Endothelial cell of umbilical vein (primary cell): ENCODE measurements around the gene MAGEH1. TPM values are rescaled to one million over a fixed set of nuclear protein-coding genes. Genes with fewer than 3 reads are reported as not detected.

ENCODE experiments used
- BruUV-seq: library from RNA; stranded (reverse); fragments of 400-500 nt; replicated peaks from 2 replicates; lab custom pipeline; 2021; lab: Mats Ljungman, UMichigan
- CTCF ChIA-PET: fragments of 300-600, 350-600 bp; sonication (Branson Sonifier 250); formaldehyde crosslinking; loops from one replicate; lab custom pipeline; 2021; ENCODE audit warnings: antibody characterized with exemption, inconsistent platforms; lab: Charles Lee
- POLR2A ChIA-PET: fragments of 300-600, 350-600 bp; sonication (Branson Sonifier 250); formaldehyde crosslinking; loops from one replicate; lab custom pipeline; 2021; ENCODE audit warnings: antibody characterized with exemption, inconsistent platforms; lab: Charles Lee
- DNase-seq: peaks from one replicate; pipeline ENCODE4 v3.0.0-alpha.2; 2011; ENCODE audit warnings: low read depth, low spot score
- FAIRE-seq: peaks from 2 replicates; lab custom pipeline; 2011; peaks lifted over from hg19 to GRCh38; lab: Jason Lieb, UNC
- H2AFZ ChIP-seq: 2 replicates; pipeline ENCODE4 v1.6.0; 2012; ENCODE audit warnings: low read depth, low read length, control low read depth, inconsistent platforms
- H3K27ac ChIP-seq: 2 replicates; pipeline ENCODE4 v1.5.1; 2011; ENCODE audit warnings: low read depth, mild to moderate bottlenecking, control low read depth, low read length, moderate library complexity; ENCODE audit not compliant: insufficient read depth
- H3K27me3 ChIP-seq, 2 experiments: 2 replicates each; pipeline versions ENCODE4 v1.6.0 to v1.6.1; 2011; ENCODE audit warnings: low read length in 2 of 2, mixed read lengths in 1 of 2; ENCODE audit not compliant: control insufficient read depth in 2 of 2, insufficient read depth in 2 of 2
- H3K36me3 ChIP-seq, 2 experiments: 2 replicates in 1 of 2; 3 replicates in 1 of 2; pipeline ENCODE4 v1.5.1; 2011; ENCODE audit warnings: low read length in 2 of 2, mild to moderate bottlenecking in 1 of 2, moderate library complexity in 1 of 2; ENCODE audit not compliant: control insufficient read depth in 2 of 2, insufficient read depth in 2 of 2; ENCODE audit errors: extremely low read depth in 1 of 2
- H3K4me1 ChIP-seq: 3 replicates; pipeline ENCODE4 v1.5.1; 2011; ENCODE audit warnings: mild to moderate bottlenecking, low read length; ENCODE audit not compliant: control insufficient read depth, insufficient read depth; ENCODE audit errors: extremely low read depth
- H3K4me2 ChIP-seq: 2 replicates; pipeline ENCODE4 v1.6.1; 2011; ENCODE audit warnings: low read length, control low read depth, mixed read lengths; ENCODE audit not compliant: insufficient read depth
- H3K4me3 ChIP-seq, 3 experiments: fragments of 200-600 bp in 1 of 3; sonication (generic), shearing (Covaris generic) in 1 of 3; replicated peaks in 1 of 3; 2 replicates each; pipeline ENCODE4 v1.5.1; 2011 to 2016; ENCODE audit warnings: control low read depth in 3 of 3, low read length in 3 of 3, mild to moderate bottlenecking in 2 of 3, inconsistent platforms in 1 of 3, low read depth in 1 of 3, moderate library complexity in 1 of 3; ENCODE audit not compliant: insufficient read depth in 1 of 3
- H3K79me2 ChIP-seq: 2 replicates; pipeline ENCODE4 v1.6.0; 2012; ENCODE audit warnings: low read length, inconsistent platforms; ENCODE audit not compliant: control insufficient read depth, insufficient read depth
- H3K9ac ChIP-seq: replicated peaks from 2 replicates; pipeline ENCODE3; 2011; ENCODE audit warnings: low read length, control low read depth; ENCODE audit not compliant: insufficient read depth; ENCODE audit errors: extremely low read depth
- H3K9me1 ChIP-seq: replicated peaks from 3 replicates; pipeline ENCODE4 v1.6.0; 2011; ENCODE audit warnings: mild to moderate bottlenecking, low read length; ENCODE audit not compliant: control insufficient read depth, insufficient read depth; ENCODE audit errors: extremely low read depth
- H3K9me3 ChIP-seq: replicated peaks from 2 replicates; pipeline ENCODE4 v1.5.1; 2012; ENCODE audit warnings: low read length, inconsistent platforms; ENCODE audit not compliant: control insufficient read depth, insufficient read depth
- H4K20me1 ChIP-seq: replicated peaks from 2 replicates; pipeline ENCODE3; 2011; ENCODE audit warnings: mild to moderate bottlenecking, low read length; ENCODE audit not compliant: control insufficient read depth, insufficient read depth; ENCODE audit errors: extremely low read depth
- EZH2 ChIP-seq: IDR thresholded peaks from 2 replicates; pipeline ENCODE4 v1.6.1; 2012; ENCODE audit warnings: borderline replicate concordance, low read depth, mild to moderate bottlenecking, moderate library complexity, low read length, inconsistent platforms; ENCODE audit not compliant: severe bottlenecking
- FOS ChIP-seq: IDR thresholded peaks from 2 replicates; pipeline ENCODE4 v1.6.1; 2011; ENCODE audit warnings: mild to moderate bottlenecking, low read length, moderate library complexity, borderline replicate concordance; ENCODE audit not compliant: insufficient read depth
- GATA2 ChIP-seq: IDR thresholded peaks from 2 replicates; pipeline ENCODE4 v1.7.0; 2011; ENCODE audit warnings: low read depth, mild to moderate bottlenecking, moderate library complexity, mixed read lengths, low read length; ENCODE audit not compliant: insufficient read length, insufficient read depth
- JUN ChIP-seq: IDR thresholded peaks from 2 replicates; pipeline ENCODE4 v1.6.1; 2011; ENCODE audit warnings: borderline replicate concordance, low read depth; ENCODE audit not compliant: insufficient read length, insufficient read depth
- MYC ChIP-seq: IDR thresholded peaks from one replicate; pipeline ENCODE4 v1.6.1; 2011; ENCODE audit warnings: mild to moderate bottlenecking, low read depth, low read length
- POLR2A ChIP-seq: IDR thresholded peaks from 2 replicates; pipeline ENCODE4 v1.6.1; 2012; ENCODE audit warnings: low read depth, mild to moderate bottlenecking, control low read depth, low read length
- POLR2AphosphoS5 ChIP-seq: IDR thresholded peaks from 2 replicates; pipeline ENCODE4 v1.6.1; 2012; ENCODE audit warnings: low read depth, mild to moderate bottlenecking, control low read depth, low read length, moderate library complexity; ENCODE audit not compliant: insufficient read depth
- dilution Hi-C: fragments of 300-500 bp; cut with MboI; formaldehyde crosslinking; loops from one replicate; pipeline ENCODE4 v1.15.0; 2019; ENCODE audit warnings: low sequenced_read_pairs; ENCODE audit not compliant: extremely low pct_ligation_motif_present
- intact Hi-C: fragments of 100-400 bp; cut with micrococcal nuclease; formaldehyde crosslinking; loops from one replicate; pipeline ENCODE4 v1.10.0; 2022
- polyA plus RNA-seq, 4 experiments: library from polyadenylated mRNA; depleted of rRNA in 3 of 4; stranded (reverse) in 3 of 4; unstranded in 1 of 4; fragments of >200 nt; gene quantifications; 2 replicates each; pipeline versions ENCODE4 v1.2.1 to v1.2.3, GENCODE V29; 2011 to 2012; ENCODE audit warnings: missing spikeins in 1 of 4
- total RNA-seq: library from RNA; stranded (reverse); gene quantifications from 2 replicates; pipeline ENCODE4 v1.2.3, GENCODE V29; 2021
- TF ChIP-seq, protein P1 (sequence below), 2 donors: IDR thresholded peaks; 1 replicate in 1 of 2; 2 replicates in 1 of 2; pipeline ENCODE4 v1.5.1; 2011; ENCODE audit warnings: low read length in 2 of 2, mild to moderate bottlenecking in 2 of 2, moderate library complexity in 2 of 2, control low read depth in 1 of 2, inconsistent platforms in 1 of 2, low read depth in 1 of 2; ENCODE audit not compliant: insufficient read depth in 1 of 2; ENCODE audit errors: extremely low read depth in 1 of 2
- TF ChIP-seq, protein P2 (sequence below): IDR thresholded peaks from 2 replicates; pipeline ENCODE4 v1.6.1; 2011; ENCODE audit not compliant: insufficient read depth, insufficient read length

MAGEH1 gene
- total and polyA plus RNA-seq, 2 donors (not counting 3 experiments of a cell fraction or from before 2014, with no cell fraction given), result 15.1 to 32.2 TPM

DNA sequence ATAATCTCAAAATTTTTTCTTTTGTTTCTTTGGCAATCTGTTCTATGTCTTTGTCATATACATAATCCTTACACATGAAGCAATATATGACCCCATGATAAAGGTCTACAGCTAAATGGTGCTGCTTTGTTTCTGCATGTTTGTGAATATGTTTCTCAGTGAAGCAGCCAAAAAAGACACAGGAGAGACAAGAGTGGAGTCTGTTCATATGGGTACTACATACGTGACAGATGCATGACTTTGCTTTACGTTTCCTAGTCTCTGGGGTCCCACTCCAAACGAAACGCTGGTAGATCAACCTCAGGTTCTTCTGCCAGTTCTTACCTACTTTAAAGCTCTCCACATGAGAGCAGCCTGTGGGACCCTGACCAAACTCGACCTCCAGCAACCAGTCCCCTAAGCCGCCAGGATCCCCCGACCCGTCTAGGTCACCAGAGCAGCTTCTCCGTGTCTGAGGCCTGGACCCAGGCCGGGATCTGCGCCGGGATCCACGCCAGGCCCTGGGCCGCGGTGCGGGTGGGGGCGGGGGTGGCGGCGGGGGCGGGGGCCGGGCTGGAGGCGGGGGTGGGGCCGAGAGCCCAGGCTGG is 36.2 kb downstream of the MAGEH1 start:
- Histone ChIP-seq H3K9ac (no peak overlapping the region), H3K9me1 (no peaks in the 10 kb centered on the region), H3K79me2 (no peaks in the 10 kb centered on the region), H3K4me1 (peaks cover 2% of the 10 kb centered on the region), H3K27me3 (no peaks in the 10 kb centered on the region), H3K4me2 (peak overlapping the region; percentile 12), H3K4me3 (peak overlapping the region in 2 of 3 experiments; percentile 5 to 70), H3K9me3 (no peaks in the 10 kb centered on the region), H3K27ac (no peak overlapping the region), H4K20me1 (no peaks in the 10 kb centered on the region), H3K36me3 (no peaks in the 10 kb centered on the region), H2AFZ (peak overlapping the region; percentile 77)
- no TSS peak for BruUV-seq
- TF ChIP-seq POLR2A (no peak), MYC (no peak), JUN (no peak), FOS (no peak), POLR2AphosphoS5 (no peak), EZH2 (no peak), GATA2 (no peak)
- TF ChIP-seq, protein P1, sequence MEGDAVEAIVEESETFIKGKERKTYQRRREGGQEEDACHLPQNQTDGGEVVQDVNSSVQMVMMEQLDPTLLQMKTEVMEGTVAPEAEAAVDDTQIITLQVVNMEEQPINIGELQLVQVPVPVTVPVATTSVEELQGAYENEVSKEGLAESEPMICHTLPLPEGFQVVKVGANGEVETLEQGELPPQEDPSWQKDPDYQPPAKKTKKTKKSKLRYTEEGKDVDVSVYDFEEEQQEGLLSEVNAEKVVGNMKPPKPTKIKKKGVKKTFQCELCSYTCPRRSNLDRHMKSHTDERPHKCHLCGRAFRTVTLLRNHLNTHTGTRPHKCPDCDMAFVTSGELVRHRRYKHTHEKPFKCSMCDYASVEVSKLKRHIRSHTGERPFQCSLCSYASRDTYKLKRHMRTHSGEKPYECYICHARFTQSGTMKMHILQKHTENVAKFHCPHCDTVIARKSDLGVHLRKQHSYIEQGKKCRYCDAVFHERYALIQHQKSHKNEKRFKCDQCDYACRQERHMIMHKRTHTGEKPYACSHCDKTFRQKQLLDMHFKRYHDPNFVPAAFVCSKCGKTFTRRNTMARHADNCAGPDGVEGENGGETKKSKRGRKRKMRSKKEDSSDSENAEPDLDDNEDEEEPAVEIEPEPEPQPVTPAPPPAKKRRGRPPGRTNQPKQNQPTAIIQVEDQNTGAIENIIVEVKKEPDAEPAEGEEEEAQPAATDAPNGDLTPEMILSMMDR (IDR thresholded peaks at IDR 0.05; ENCODE audit: extremely low read depth in 1 of 2, insufficient read depth in 1 of 2, low read depth in 1 of 2, low read length in 2 of 2), result no peak
- TF ChIP-seq, protein P2, sequence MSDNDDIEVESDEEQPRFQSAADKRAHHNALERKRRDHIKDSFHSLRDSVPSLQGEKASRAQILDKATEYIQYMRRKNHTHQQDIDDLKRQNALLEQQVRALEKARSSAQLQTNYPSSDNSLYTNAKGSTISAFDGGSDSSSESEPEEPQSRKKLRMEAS, result no peak
- FAIRE-seq, result no peak
- dilution Hi-C loops (no loop called here), intact Hi-C loops (no loop called here)
- ChIA-PET CTCF (interaction anchor here (1.1 to 2.0 kb wide), 5 partner anchors 62 to 761 kb away, joined by 3 to 32 read pairs (median 4); partner anchors contain the start of gene RRAGB), POLR2A (interaction anchor here (1.3 kb wide), 1 partner anchor 36 kb away, joined by 4 read pairs; the partner anchor contains the start of gene MAGEH1)
- peak; percentile 2 for DNase-seq
